K562 (cell line): Measurements from ENCODE around the gene RRM2. TPM values are rescaled to one million over a fixed set of nuclear protein-coding genes. Genes with fewer than 3 reads are reported as not detected.

Experiments
- ATAC-seq: fragments of 200-7000 bp; cut with Tn5 transposase; 3 replicates; pipeline ENCODE4 v1.9.1; 2020; ENCODE audit warnings: moderate library complexity
- BruUV-seq: library from RNA; stranded (reverse); fragments of 400-500 nt; replicated peaks from 2 replicates; lab custom pipeline; 2021; lab: Mats Ljungman, UMichigan
- CTCF ChIA-PET: fragments of 300-600 bp; formaldehyde crosslinking; extraction: SDS; loops from one replicate; lab custom pipeline; 2021; ENCODE audit warnings: low intra/inter-chr PET ratio; lab: Yijun Ruan, JAX
- POLR2A ChIA-PET: fragments of 300-600, 350-650 bp; sonication (Branson Sonifier 250); formaldehyde crosslinking; extraction: SDS; loops from one replicate; lab custom pipeline; 2021; ENCODE audit warnings: antibody characterized with exemption, inconsistent platforms; lab: Yijun Ruan, JAX
- DNase-seq, 4 experiments: peaks; one replicate each; pipeline versions ENCODE4 v3.0.0 to v3.0.0-alpha.2; 2011 to 2018; ENCODE audit warnings: low spot score in 3 of 4, mixed read lengths in 3 of 4; ENCODE audit errors: extremely low read depth in 1 of 4
- FAIRE-seq: peaks from 2 replicates; lab custom pipeline; 2011; peaks lifted over from hg19 to GRCh38; lab: Jason Lieb, UNC
- H2AFZ ChIP-seq: 2 replicates; pipeline ENCODE4 v1.6.0; 2011; ENCODE audit warnings: low read depth, low read length, control low read depth, inconsistent platforms
- H3K27ac ChIP-seq: fragments of 200-600 bp; 3 replicates; pipeline ENCODE4 v1.8.0; 2011; ENCODE audit warnings: low read depth, mild to moderate bottlenecking, control low read depth, inconsistent platforms, low read length, moderate library complexity, mixed read lengths; ENCODE audit errors: extremely low read depth
- H3K27me3 ChIP-seq, 2 experiments: fragments of 300-600 bp in 1 of 2; 2 replicates in 1 of 2; 3 replicates in 1 of 2; pipeline versions ENCODE4 v1.6.0 to v1.8.0; 2011; ENCODE audit warnings: inconsistent platforms in 2 of 2, low read length in 2 of 2, mild to moderate bottlenecking in 1 of 2, mixed read lengths in 1 of 2, moderate library complexity in 1 of 2; ENCODE audit not compliant: control insufficient read depth in 2 of 2, insufficient read depth in 2 of 2
- H3K36me3 ChIP-seq: fragments of 300-600 bp; 3 replicates; pipeline ENCODE4 v1.8.0; 2011; ENCODE audit warnings: mild to moderate bottlenecking, low read length, inconsistent platforms; ENCODE audit not compliant: control insufficient read depth, insufficient read depth
- H3K4me1 ChIP-seq, 2 experiments: fragments of 200-600 bp in 1 of 2; replicated peaks in 1 of 2; 2 replicates in 1 of 2; 3 replicates in 1 of 2; pipeline versions ENCODE4 v1.5.1 to v1.8.0; 2011; ENCODE audit warnings: inconsistent platforms in 2 of 2, low read length in 2 of 2, mild to moderate bottlenecking in 1 of 2, mixed read lengths in 1 of 2, moderate library complexity in 1 of 2; ENCODE audit not compliant: control insufficient read depth in 2 of 2, insufficient read depth in 2 of 2
- H3K4me2 ChIP-seq: 2 replicates; pipeline ENCODE4 v1.6.1; 2011; ENCODE audit warnings: low read length, control low read depth, inconsistent platforms, mixed read lengths; ENCODE audit not compliant: insufficient read depth
- H3K4me3 ChIP-seq: fragments of 200-600 bp; sonication (generic), shearing (Covaris generic); 2 replicates; pipeline ENCODE4 v1.5.1; 2016; ENCODE audit warnings: control low read depth, inconsistent platforms
- H3K79me2 ChIP-seq: fragments of 200-600 bp; 3 replicates; pipeline ENCODE4 v1.8.0; 2011; ENCODE audit warnings: low read length, inconsistent platforms; ENCODE audit not compliant: control insufficient read depth, insufficient read depth
- H3K9ac ChIP-seq, 2 experiments: 2 replicates each; pipeline versions ENCODE4 v1.6.0 to v1.6.1; 2011; ENCODE audit warnings: low read depth in 2 of 2, low read length in 2 of 2, control low read depth in 1 of 2, inconsistent platforms in 1 of 2, mild to moderate bottlenecking in 1 of 2, mixed read lengths in 1 of 2; ENCODE audit not compliant: insufficient read depth in 1 of 2
- H3K9me1 ChIP-seq: one replicate; pipeline ENCODE4 v1.6.0; 2011; ENCODE audit warnings: inconsistent platforms, mild to moderate bottlenecking, low read length, moderate library complexity; ENCODE audit not compliant: control insufficient read depth, insufficient read depth
- H3K9me3 ChIP-seq: replicated peaks from 2 replicates; pipeline ENCODE4 v1.5.1; 2011; ENCODE audit warnings: low read depth, low read length, inconsistent platforms; ENCODE audit not compliant: control insufficient read depth, insufficient read depth
- H4K20me1 ChIP-seq: replicated peaks from 2 replicates; pipeline ENCODE4 v1.6.1; 2011; ENCODE audit warnings: low read length, inconsistent platforms, mixed read lengths; ENCODE audit not compliant: control insufficient read depth, insufficient read depth
- BACH1 ChIP-seq: fragments of 200-800 bp; sonication (Bioruptor generic); IDR thresholded peaks from 2 replicates; pipeline ENCODE4 v1.6.1; 2016; ENCODE audit warnings: missing genetic modification characterization, missing compliant biosample characterization
- BRF1 ChIP-seq: IDR thresholded peaks from 3 replicates; pipeline ENCODE4 v1.6.1; 2011; ENCODE audit warnings: borderline replicate concordance, mild to moderate bottlenecking; ENCODE audit not compliant: insufficient read length; ENCODE audit errors: extremely low read depth
- KLF1 ChIP-seq: fragments of 450-650 bp; IDR thresholded peaks from 2 replicates; pipeline ENCODE4 v1.6.1; 2016; ENCODE audit warnings: missing genetic modification characterization, missing compliant biosample characterization
- PURB ChIP-seq: sonication (generic); formaldehyde crosslinking; IDR thresholded peaks from 2 replicates; pipeline ENCODE4 v1.9.0; 2021; ENCODE audit warnings: low read depth, mild to moderate bottlenecking, missing genetic modification reagents
- RFX7 ChIP-seq: fragments of 250-450 bp; sonication (Bioruptor Pico); IDR thresholded peaks from 2 replicates; pipeline ENCODE4 v1.5.1; 2021; ENCODE audit warnings: mild to moderate bottlenecking
- SMARCA5 ChIP-seq: fragments of 450-650 bp; IDR thresholded peaks from 2 replicates; pipeline ENCODE4 v1.6.1; 2016
- STAG1 ChIP-seq: sonication (generic); formaldehyde crosslinking; IDR thresholded peaks from 2 replicates; pipeline ENCODE4 v1.5.0; 2020; ENCODE audit warnings: missing genetic modification reagents, borderline replicate concordance
- ZFP91 ChIP-seq: sonication (generic); formaldehyde crosslinking; IDR thresholded peaks from 2 replicates; pipeline ENCODE4 v1.8.0; 2022; ENCODE audit warnings: mild to moderate bottlenecking, missing genetic modification reagents
- ZNF133 ChIP-seq: fragments of 250-450 bp; sonication (Bioruptor Pico); IDR thresholded peaks from 2 replicates; pipeline ENCODE4 v1.4.0; 2020; ENCODE audit warnings: mild to moderate bottlenecking
- WGBS: fragments of 100-300 bp; shearing (Covaris generic); methylation state at CpG from one replicate; pipeline ENCODE4 v1.1.6; 2016; ENCODE audit warnings: low coverage, mixed read lengths; ENCODE audit not compliant: insufficient coverage; ENCODE audit errors: missing lambda C conversion rate; 5-methylcytosine and 5-hydroxymethylcytosine counted together
- in situ Hi-C: fragments of 300-500 bp; cut with MboI; formaldehyde crosslinking; loops from 4 replicates; pipeline ENCODE4 v1.15.0; 2018; ENCODE audit warnings: inconsistent platforms, mixed read lengths
- intact Hi-C: fragments of 100-400 bp; cut with micrococcal nuclease; formaldehyde crosslinking; loops from 2 replicates; pipeline ENCODE4 v1.14.2; 2022
- polyA plus RNA-seq, 8 experiments: library from polyadenylated mRNA; depleted of rRNA in 4 of 8; stranded (reverse) in 5 of 8; unstranded in 3 of 8; fragments of >200 nt; fragmentation: Nextera tagmentation in 2 of 8; fragmentation: Illumina TruSeq in 1 of 8; extraction: Ambion mirVana in 2 of 8; extraction: Trizol in 1 of 8; gene quantifications; 2 replicates each; pipeline versions ENCODE4 v1.2.1 to v1.2.3, GENCODE V29; 2011 to 2014; ENCODE audit warnings: inconsistent platforms in 1 of 8, missing spikeins in 1 of 8
- total RNA-seq, 7 experiments: library from RNA; depleted of rRNA in 6 of 7; stranded (reverse); fragments of >200 nt in 6 of 7; fragmentation: Illumina TruSeq in 2 of 7; extraction: Trizol in 2 of 7; gene quantifications; 2 replicates each; pipeline versions ENCODE4 v1.2.1 to v1.2.3, GENCODE V29; 2011 to 2021; ENCODE audit warnings: low replicate concordance in 1 of 7

RRM2 gene
- total and polyA plus RNA-seq, 9 of the 15 experiments (the other 6 are each of a cell fraction or from before 2014, with no cell fraction given) = 50.1 to 244 (median 128) TPM

- Histone ChIP-seq H3K9ac (no peak overlapping the region; a peak in 1 of 4 replicates), H2AFZ (no peak overlapping the region), H3K4me2 (no peak overlapping the region), H3K79me2 (no peaks in the 10 kb centered on the region), H4K20me1 (0 out of 2 replicates have a peak, but pooled peaks cover 7% of the 10 kb centered on the region), H3K4me3 (no peak overlapping the region), H3K9me3 (no peaks in the 10 kb centered on the region), H3K9me1 (no peaks in the 10 kb centered on the region), H3K27me3 (peaks cover 39 to 48% of the 10 kb centered on the region in 2 experiments), H3K36me3 (no peaks in the 10 kb centered on the region), H3K4me1 (peaks cover 2 to 11% of the 10 kb centered on the region in 2 experiments; a peak in 3 of 5 replicates), H3K27ac (no peak overlapping the region)
- in situ Hi-C loops (no loop called here), intact Hi-C loops (loop anchor here (2.0 to 5.0 kb wide), 2 partner anchors 49 to 594 kb away; partner anchors contain the start of gene RRM2)
- ChIA-PET CTCF (no interaction called here), POLR2A (interaction anchor here (0.6 to 2.2 kb wide), 7 partner anchors 51 to 373 kb away, joined by 3 to 11 read pairs (median 4); no protein-coding TSS in a partner anchor)
- ATAC-seq (no peak), FAIRE-seq (no peak), DNase-seq (no peak)
- no TSS peak for BruUV-seq
- no peak for TF ChIP-seq PURB (CRISPR knock-in tag)
- no peak for TF ChIP-seq BACH1 (tag)
- no peak for TF ChIP-seq ZFP91 (CRISPR knock-in tag)
- no peak for TF ChIP-seq STAG1 (CRISPR knock-in tag)
- no peak for TF ChIP-seq ZNF133 (CRISPR knock-in tag)
- no peak for TF ChIP-seq BRF1
- no peak for TF ChIP-seq KLF1 (tag)
- no peak for TF ChIP-seq RFX7 (CRISPR knock-in tag)
- TF ChIP-seq SMARCA5 = no peak
- 32% methylated on average over 8 of the region's 8 CpGs for WGBS
Observed at GRCh38 chr2:10073706-10074105, 48.8 kb upstream of the RRM2 start.
